ENCODE data around the gene TRAPPC4.

GRCh38 chr11:118979434-118979833 is 39.1 kb upstream of the TRAPPC4 start:
- TF ChIP-seq POLR2A (IDR thresholded peaks at IDR 0.05) (no peak), EP300 (IDR thresholded peaks at IDR 0.05) (no peak), CTCF (IDR thresholded peaks at IDR 0.05) (no peak)

All from sigmoid colon (tissue), 4 donors.